Osteoblast (primary cell): ENCODE data around the gene PTAFR. TPM values are rescaled to one million over a fixed set of nuclear protein-coding genes. Genes with fewer than 3 reads are reported as not detected.

Experiments used
- DNase-seq: peaks from one replicate; pipeline ENCODE4 v3.0.0; 2011; ENCODE audit warnings: low spot score, mixed read lengths; ENCODE audit not compliant: insufficient read length; ENCODE audit errors: missing footprints
- H2AFZ ChIP-seq: 2 replicates; pipeline ENCODE4 v1.6.0; 2011; ENCODE audit warnings: mild to moderate bottlenecking, low read length
- H3K27ac ChIP-seq: 2 replicates; pipeline ENCODE4 v1.5.1; 2011; ENCODE audit warnings: mild to moderate bottlenecking, low read depth, low read length, moderate library complexity
- H3K27me3 ChIP-seq: 2 replicates; pipeline ENCODE4 v1.6.0; 2012; ENCODE audit warnings: mild to moderate bottlenecking, control low read depth, inconsistent platforms, low read length, moderate library complexity; ENCODE audit not compliant: insufficient read depth
- H3K36me3 ChIP-seq: 2 replicates; pipeline ENCODE4 v1.5.1; 2011; ENCODE audit warnings: mild to moderate bottlenecking, low read length, control low read depth, moderate library complexity; ENCODE audit not compliant: insufficient read depth
- H3K4me1 ChIP-seq: 2 replicates; pipeline ENCODE4 v1.5.1; 2011; ENCODE audit warnings: mild to moderate bottlenecking, low read length, control low read depth, moderate library complexity; ENCODE audit not compliant: insufficient read depth
- H3K4me2 ChIP-seq: 2 replicates; pipeline ENCODE4 v1.6.0; 2011; ENCODE audit warnings: mild to moderate bottlenecking, low read length; ENCODE audit not compliant: insufficient read depth
- H3K4me3 ChIP-seq: fragments of 200-600 bp; sonication (generic); 3 replicates; pipeline ENCODE4 v1.5.1; 2012; ENCODE audit warnings: mild to moderate bottlenecking, low read length, inconsistent platforms; ENCODE audit not compliant: insufficient read depth
- H3K79me2 ChIP-seq: 2 replicates; pipeline ENCODE4 v1.6.0; 2012; ENCODE audit warnings: mild to moderate bottlenecking, low read length, control low read depth, inconsistent platforms; ENCODE audit not compliant: insufficient read depth
- H3K9me3 ChIP-seq: 2 replicates; pipeline ENCODE4 v1.5.1; 2011; ENCODE audit warnings: low read depth, low read length, control low read depth
- H4K20me1 ChIP-seq: 2 replicates; pipeline ENCODE4 v1.6.0; 2012; ENCODE audit warnings: mild to moderate bottlenecking, low read length, control low read depth; ENCODE audit not compliant: insufficient read depth
- total RNA-seq: library from RNA; depleted of rRNA; stranded (reverse); fragments of >200 nt; gene quantifications from 2 replicates; pipeline ENCODE4 v1.2.3, GENCODE V29; 2012
- TF ChIP-seq, protein P1 (sequence below): IDR thresholded peaks from 2 replicates; pipeline ENCODE4 v1.5.1; 2011; ENCODE audit warnings: mild to moderate bottlenecking, low read depth, low read length, moderate library complexity; ENCODE audit errors: extremely low read depth

The PTAFR gene
- total RNA-seq, 1 donor: under 0.01 TPM

DNA sequence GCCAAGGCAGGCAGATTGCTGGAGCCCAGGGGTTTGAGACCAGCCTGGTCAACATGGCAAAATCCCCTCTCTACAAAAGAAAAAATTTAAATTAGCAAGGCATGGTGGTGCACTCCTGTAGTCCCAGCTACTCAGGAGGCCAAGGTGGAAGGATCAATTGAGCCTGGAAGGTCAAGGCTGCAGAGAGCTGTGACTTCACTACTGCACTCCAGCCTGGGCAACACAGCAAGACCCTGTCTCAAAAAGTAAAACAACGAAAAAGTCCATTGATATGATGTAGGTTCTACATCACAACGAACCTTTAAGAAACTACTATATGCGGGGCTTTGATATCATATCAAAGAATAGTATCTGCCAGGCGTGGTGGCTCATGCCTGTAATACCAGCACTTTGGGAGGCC lies 20.9 kb downstream of the PTAFR start:
- Histone ChIP-seq H3K27me3 (no peaks in the 10 kb centered on the region), H3K79me2 (no peaks in the 10 kb centered on the region), H3K4me3 (no peak overlapping the region), H3K4me1 (peaks cover 10% of the 10 kb centered on the region), H3K36me3 (no peaks in the 10 kb centered on the region), H2AFZ (no peak overlapping the region), H3K9me3 (no peaks in the 10 kb centered on the region), H4K20me1 (no peaks in the 10 kb centered on the region), H3K27ac (no peak overlapping the region), H3K4me2 (no peak overlapping the region)
- TF ChIP-seq, protein P1, sequence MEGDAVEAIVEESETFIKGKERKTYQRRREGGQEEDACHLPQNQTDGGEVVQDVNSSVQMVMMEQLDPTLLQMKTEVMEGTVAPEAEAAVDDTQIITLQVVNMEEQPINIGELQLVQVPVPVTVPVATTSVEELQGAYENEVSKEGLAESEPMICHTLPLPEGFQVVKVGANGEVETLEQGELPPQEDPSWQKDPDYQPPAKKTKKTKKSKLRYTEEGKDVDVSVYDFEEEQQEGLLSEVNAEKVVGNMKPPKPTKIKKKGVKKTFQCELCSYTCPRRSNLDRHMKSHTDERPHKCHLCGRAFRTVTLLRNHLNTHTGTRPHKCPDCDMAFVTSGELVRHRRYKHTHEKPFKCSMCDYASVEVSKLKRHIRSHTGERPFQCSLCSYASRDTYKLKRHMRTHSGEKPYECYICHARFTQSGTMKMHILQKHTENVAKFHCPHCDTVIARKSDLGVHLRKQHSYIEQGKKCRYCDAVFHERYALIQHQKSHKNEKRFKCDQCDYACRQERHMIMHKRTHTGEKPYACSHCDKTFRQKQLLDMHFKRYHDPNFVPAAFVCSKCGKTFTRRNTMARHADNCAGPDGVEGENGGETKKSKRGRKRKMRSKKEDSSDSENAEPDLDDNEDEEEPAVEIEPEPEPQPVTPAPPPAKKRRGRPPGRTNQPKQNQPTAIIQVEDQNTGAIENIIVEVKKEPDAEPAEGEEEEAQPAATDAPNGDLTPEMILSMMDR: no peak
- no peak for DNase-seq

DNA sequence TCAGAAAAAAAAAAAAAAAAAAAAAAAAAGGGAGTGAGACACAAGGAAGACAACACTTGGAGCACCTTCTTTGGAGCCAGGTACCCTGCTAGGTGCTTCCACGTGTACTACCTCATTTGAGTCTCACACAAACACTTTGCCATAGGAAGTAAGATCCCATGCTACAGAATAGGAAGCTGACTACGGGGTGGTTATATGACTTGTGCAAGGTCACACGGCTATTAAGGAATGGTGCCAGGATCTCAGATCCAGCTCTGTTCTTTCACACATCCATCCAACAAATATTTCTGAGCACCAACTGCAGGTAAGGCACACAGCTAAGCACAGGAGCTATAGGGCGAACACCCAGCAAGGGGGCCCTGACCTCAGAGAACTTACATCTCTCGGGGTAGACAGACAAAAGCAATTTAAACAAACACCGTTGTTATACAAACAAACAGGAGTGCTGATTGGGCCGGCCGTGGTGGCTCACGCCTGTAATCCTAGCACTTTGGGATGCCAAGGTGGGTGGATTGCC lies 22.4 kb downstream of the PTAFR start:
- Histone ChIP-seq H4K20me1 (no peaks in the 10 kb centered on the region), H3K9me3 (no peaks in the 10 kb centered on the region), H3K4me3 (no peak overlapping the region), H3K4me1 (peaks cover 8% of the 10 kb centered on the region), H3K36me3 (no peaks in the 10 kb centered on the region), H2AFZ (no peak overlapping the region), H3K79me2 (no peaks in the 10 kb centered on the region), H3K27ac (no peak overlapping the region), H3K27me3 (no peaks in the 10 kb centered on the region), H3K4me2 (no peak overlapping the region)
- TF ChIP-seq, protein P1: no peak
- peak; percentile 65 for DNase-seq

DNA sequence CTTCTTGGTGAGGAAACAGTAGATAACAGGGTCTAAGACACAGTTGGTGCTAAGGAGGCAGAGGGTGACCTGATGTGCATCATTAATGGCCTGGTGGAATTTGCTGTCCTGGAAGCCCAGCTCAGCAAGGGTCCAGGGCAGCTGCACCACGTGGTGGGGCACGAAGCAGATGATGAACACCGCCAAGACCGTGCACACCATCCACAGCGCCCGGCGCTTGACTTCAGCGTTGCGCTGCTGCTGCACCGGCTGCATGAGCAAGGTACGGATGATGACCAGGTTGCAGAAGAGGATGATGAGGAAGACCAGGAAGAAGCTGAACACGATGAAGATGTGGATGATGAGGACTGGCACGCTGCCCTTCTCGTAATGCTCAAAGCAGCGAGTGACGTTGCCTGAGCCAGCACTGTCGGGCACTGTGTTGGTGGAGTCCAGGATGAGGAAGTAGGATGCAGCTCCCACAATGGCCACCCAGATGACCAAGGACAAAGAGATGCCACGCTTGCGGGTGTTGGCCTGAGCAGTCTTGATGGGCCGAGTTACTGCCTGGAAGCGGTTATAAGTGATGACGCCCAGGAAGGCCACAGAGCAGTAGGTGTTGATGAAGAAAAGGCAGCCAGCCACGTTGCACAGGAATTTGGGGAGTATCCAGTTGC lies 26.2 kb downstream of the PTAFR start:
- DNase-seq: no peak

DNA sequence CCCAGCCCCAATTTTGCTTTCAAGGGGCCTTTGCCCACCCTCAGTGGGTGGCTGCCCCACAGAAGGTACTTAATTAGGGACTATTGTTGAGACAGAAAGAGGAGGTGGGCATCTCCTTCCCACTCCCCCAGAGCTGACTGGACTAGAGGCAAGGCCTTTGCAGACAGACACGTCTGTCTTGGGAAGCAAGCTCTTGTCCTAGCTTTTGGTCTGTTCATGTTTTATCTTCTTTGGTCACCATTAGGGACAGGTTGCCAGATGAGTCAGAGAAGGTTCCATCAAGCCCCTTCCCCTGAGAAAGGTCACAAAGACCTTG lies 27.7 kb downstream of the PTAFR start:
- Histone ChIP-seq H3K27ac (no peak overlapping the region), H3K36me3 (no peaks in the 10 kb centered on the region), H3K79me2 (no peaks in the 10 kb centered on the region), H3K4me3 (no peak overlapping the region), H3K4me2 (no peak overlapping the region), H3K27me3 (no peaks in the 10 kb centered on the region), H3K4me1 (peaks cover 8% of the 10 kb centered on the region), H2AFZ (no peak overlapping the region), H4K20me1 (no peaks in the 10 kb centered on the region), H3K9me3 (no peaks in the 10 kb centered on the region)
- no peak for DNase-seq
- TF ChIP-seq, protein P1: no peak

More for the DNA sequence above, 26.2 kb downstream of the PTAFR start:
- no peaks in the 10 kb centered on the region for H3K27me3 ChIP-seq
- no peaks in the 10 kb centered on the region for H3K79me2 ChIP-seq
- H3K4me3 ChIP-seq: no peak overlapping the region
- H3K9me3 ChIP-seq: no peaks in the 10 kb centered on the region
- no peak overlapping the region for H3K27ac ChIP-seq
- H2AFZ ChIP-seq: no peak overlapping the region
- no peaks in the 10 kb centered on the region for H4K20me1 ChIP-seq
- H3K4me2 ChIP-seq: no peak overlapping the region
- no peaks in the 10 kb centered on the region for H3K36me3 ChIP-seq
- H3K4me1 ChIP-seq: peaks cover 8% of the 10 kb centered on the region
- TF ChIP-seq, protein P1: no peak
